ENCODE data around the gene ATG2B. TPM values are rescaled to one million over a fixed set of nuclear protein-coding genes. Genes with fewer than 3 reads are reported as not detected.

ATG2B gene
- total and polyA plus RNA-seq, 2 of the 4 experiments (the other 2 are of a cell fraction), result 6.9 to 22.0 TPM

DNA sequence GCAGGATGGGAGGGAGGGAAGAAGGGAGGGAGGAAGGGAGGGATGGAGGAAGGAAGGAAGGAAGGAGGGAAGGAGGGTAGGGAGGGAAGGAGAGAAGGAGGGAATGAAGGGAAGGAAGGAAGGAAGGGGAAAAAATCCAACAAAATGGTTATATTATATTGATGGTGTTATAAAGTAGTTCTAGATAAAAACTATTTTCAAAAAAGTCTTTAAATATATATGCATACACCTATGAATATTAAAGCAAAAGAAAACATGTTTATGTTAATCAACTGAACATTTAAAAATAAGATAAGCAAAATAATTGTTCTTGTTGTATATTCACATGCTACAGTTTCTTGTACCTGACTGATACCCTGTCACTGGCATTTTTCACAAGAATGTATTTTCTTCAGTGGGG is 105.2 kb downstream of the ATG2B start:
- H3K9me1 ChIP-seq (ENCODE audit: insufficient read depth, low read length), result peaks cover 20% of the 10 kb centered on the region
- TF ChIP-seq RCOR1 (IDR thresholded peaks at IDR 0.05; ENCODE audit: insufficient replicate concordance, low read length) (no peak), RAD21 (IDR thresholded peaks at IDR 0.05; ENCODE audit: low read length) (no peak), RFX5 (IDR thresholded peaks at IDR 0.05; ENCODE audit: low read depth, low read length) (no peak)
- H2AK5ac ChIP-seq (ENCODE audit: low read depth, low read length), result peak overlapping the region; percentile 92
- H2BK15ac ChIP-seq (ENCODE audit: low read depth, low read length), result no peak overlapping the region; the same call in 2 of the 3 replicates
- H4K8ac ChIP-seq (ENCODE audit: low read depth in 2 of 2, low read length in 2 of 2), result peak overlapping the region; percentile 91 to 99; a peak in 3 of 4 replicates
- ChIA-PET CTCF (interaction anchor here (2.5 kb wide), 1 partner anchor 17 kb away, joined by 13 read pairs; no protein-coding TSS in a partner anchor), POLR2A (ENCODE audit: unreplicated experiment) (interaction anchor here (0.5 to 2.1 kb wide), 5 partner anchors 53 to 152 kb away, joined by 3 to 11 read pairs (median 4); no protein-coding TSS in a partner anchor)
- H3K79me1 ChIP-seq (ENCODE audit: low read depth in 1 of 2, low read length in 2 of 2), result peaks cover 23 to 56% of the 10 kb centered on the region in 2 experiments; a peak in 3 of 4 replicates
- H3K36me3 ChIP-seq (ENCODE audit: control insufficient read depth, insufficient read depth, low read length), result peaks cover 28% of the 10 kb centered on the region
- dilution Hi-C loops (cut with HindIII; ENCODE audit: low sequenced_read_pairs, unreplicated experiment) (no loop called here), in situ Hi-C loops (cut with MboI; ENCODE audit: low sequenced_read_pairs) (loop anchor here (25.0 kb wide), 1 partner anchor 721 kb away; the partner anchor contains the start of gene GLRX5), intact Hi-C loops (cut with micrococcal nuclease) (loop anchor here (5.0 kb wide), 1 partner anchor 156 kb away; no protein-coding TSS in a partner anchor)
- H3K56ac ChIP-seq (ENCODE audit: extremely low read depth, insufficient read depth, low read length), result no peak overlapping the region; the same call in 1 of the 2 replicates
- H4K20me1 ChIP-seq (ENCODE audit: insufficient read depth, low read length), result peaks cover 22% of the 10 kb centered on the region; the same call in 1 of the 2 replicates
- peak overlapping the region; percentile 68 for H3K9ac ChIP-seq (ENCODE audit: low read depth, low read length)
- H3K23ac ChIP-seq (ENCODE audit: low read depth, low read length), result peak overlapping the region; percentile 70; the same call in 1 of the 2 replicates
- no peak overlapping the region for H2AFZ ChIP-seq (replicated peaks; ENCODE audit: low read length, poor library complexity)
- H2BK5ac ChIP-seq (ENCODE audit: low read depth, low read length, poor library complexity, severe bottlenecking), result peak overlapping the region; percentile 98
- peak overlapping the region; percentile 90; the same call in 1 of the 2 replicates for H4K5ac ChIP-seq (ENCODE audit: low read depth, low read length)
- peak overlapping the region; percentile 99 for H3K4ac ChIP-seq (ENCODE audit: low read depth, low read length)
- ATAC-seq (ENCODE audit: low read depth), result no peak
- no peak for DNase-seq
- H3K9me3 ChIP-seq (ENCODE audit: control insufficient read depth, insufficient read depth, low read length), result peaks cover 5% of the 10 kb centered on the region
- H2BK20ac ChIP-seq (ENCODE audit: low read depth, low read length), result peak overlapping the region; percentile 65; the same call in 1 of the 2 replicates
- H3K14ac ChIP-seq (replicated peaks; ENCODE audit: low read depth, low read length), result peak overlapping the region; percentile 88
- peaks cover 36% of the 10 kb centered on the region for H3K4me1 ChIP-seq (ENCODE audit: control insufficient read depth, insufficient read depth, low read length)
- BruUV-seq (replicated peaks), result no TSS peak
- no peaks in the 10 kb centered on the region for H3K27me3 ChIP-seq (ENCODE audit: control insufficient read depth, insufficient read depth, low read length)
- H3K27ac ChIP-seq (ENCODE audit: insufficient read depth, low read length), result peak overlapping the region; percentile 92
- peak overlapping the region; percentile 81 for H4K91ac ChIP-seq (ENCODE audit: insufficient read depth, low read depth, low read length)
- peak overlapping the region; percentile 77 for H3K4me2 ChIP-seq (ENCODE audit: low read depth, low read length)
- no peak overlapping the region for H2AK9ac ChIP-seq (replicated peaks; ENCODE audit: low read depth, low read length, poor library complexity)
- H3K4me3 ChIP-seq (ENCODE audit: insufficient read depth, low read depth, low read length), result peak overlapping the region; percentile 59
- H3K18ac ChIP-seq (ENCODE audit: low read depth, low read length), result peak overlapping the region; percentile 94
- peak overlapping the region; percentile 100 for H2BK120ac ChIP-seq (ENCODE audit: low read depth, low read length)

All from IMR-90 (cell line).